PC-3 (cell line): ENCODE results near the gene USP15. TPM values are rescaled to one million over a fixed set of nuclear protein-coding genes. Genes with fewer than 3 reads are reported as not detected.

Experiments
- ATAC-seq: fragments of 200-7000 bp; cut with Tn5 transposase; 2 replicates; pipeline ENCODE4 v1.9.1; 2020; ENCODE audit warnings: mild to moderate bottlenecking, moderate library complexity
- BruUV-seq: library from RNA; stranded (reverse); fragments of 400-500 nt; replicated peaks from 2 replicates; lab custom pipeline; 2021; lab: Mats Ljungman, UMichigan
- CTCF ChIA-PET: fragments of 300-600 bp; sonication (Branson Sonifier 250); formaldehyde crosslinking; loops from one replicate; lab custom pipeline; 2022; ENCODE audit warnings: antibody characterized with exemption; lab: Charles Lee
- POLR2A ChIA-PET: fragments of 300-600 bp; sonication (Branson Sonifier 250); formaldehyde crosslinking; loops from one replicate; lab custom pipeline; 2022; ENCODE audit warnings: antibody characterized with exemption; ENCODE audit not compliant: unreplicated experiment; lab: Charles Lee
- DNase-seq: peaks from one replicate; pipeline ENCODE4 v3.0.0-alpha.2; 2015
- H2AFZ ChIP-seq: fragments of 300-600 bp; sonication (generic); 2 replicates; pipeline ENCODE4 v1.6.0; 2016; ENCODE audit warnings: antibody characterized with exemption, low read length
- H3F3A ChIP-seq: fragments of 300-600 bp; sonication (generic); one replicate; pipeline ENCODE4 v1.6.0; 2017; ENCODE audit warnings: antibody characterized with exemption, low read length, control low read depth, mild to moderate bottlenecking; ENCODE audit not compliant: unreplicated experiment
- H3K27ac ChIP-seq: fragments of 300-600 bp; sonication (generic); 2 replicates; pipeline ENCODE4 v1.5.1; 2016; ENCODE audit warnings: mild to moderate bottlenecking, low read length
- H3K27me3 ChIP-seq: fragments of 300-600 bp; sonication (generic); 2 replicates; pipeline ENCODE4 v1.6.1; 2016; ENCODE audit warnings: low read length, mixed read lengths
- H3K36me3 ChIP-seq: fragments of 300-600 bp; sonication (generic); 2 replicates; pipeline ENCODE4 v1.6.1; 2016; ENCODE audit warnings: low read depth, mixed run types, low read length, mixed read lengths
- H3K4me1 ChIP-seq: fragments of 300-600 bp; sonication (generic); 2 replicates; pipeline ENCODE4 v1.5.1; 2016; ENCODE audit warnings: low read length; ENCODE audit not compliant: insufficient read depth
- H3K4me2 ChIP-seq: fragments of 300-600 bp; sonication (generic); 2 replicates; pipeline ENCODE4 v1.6.0; 2016; ENCODE audit warnings: low read length
- H3K4me3 ChIP-seq: fragments of 300-600 bp; sonication (generic); 2 replicates; pipeline ENCODE4 v1.5.1; 2016; ENCODE audit warnings: mild to moderate bottlenecking, low read length, mixed read lengths
- H3K79me2 ChIP-seq: fragments of 300-600 bp; sonication (generic); 2 replicates; pipeline ENCODE4 v1.6.1; 2017; ENCODE audit warnings: low read length, mixed read lengths
- H3K9ac ChIP-seq: fragments of 300-600 bp; sonication (generic); 2 replicates; pipeline ENCODE4 v1.6.0; 2016; ENCODE audit warnings: mild to moderate bottlenecking, low read length
- H3K9me2 ChIP-seq: fragments of 300-600 bp; sonication (generic); replicated peaks from 2 replicates; pipeline ENCODE4 v1.6.1; 2016; ENCODE audit warnings: mixed run types, low read length, mixed read lengths
- H3K9me3 ChIP-seq: fragments of 300-600 bp; sonication (generic); 2 replicates; pipeline ENCODE4 v1.6.1; 2016; ENCODE audit warnings: low read length, mixed read lengths
- H4K20me1 ChIP-seq: fragments of 300-600 bp; sonication (generic); 2 replicates; pipeline ENCODE4 v1.6.1; 2016; ENCODE audit warnings: low read length, mixed read lengths
- EZH2 ChIP-seq: fragments of 300-600 bp; sonication (generic); IDR thresholded peaks from one replicate; pipeline ENCODE4 v1.6.1; 2017; ENCODE audit warnings: antibody characterized with exemption, mild to moderate bottlenecking, low read length; ENCODE audit not compliant: unreplicated experiment
- EZH2phosphoT487 ChIP-seq: fragments of 300-600 bp; sonication (generic); IDR thresholded peaks from 2 replicates; pipeline ENCODE4 v1.6.1; 2018; ENCODE audit warnings: mild to moderate bottlenecking, antibody characterized with exemption, low read length, borderline replicate concordance
- intact Hi-C: fragments of 100-400 bp; cut with micrococcal nuclease; formaldehyde crosslinking; loops from 2 replicates; pipeline ENCODE4 v1.9.0; 2023
- total RNA-seq: library from RNA; depleted of rRNA; stranded (reverse); fragments of >200 nt; gene quantifications from 2 replicates; pipeline ENCODE4 v1.2.3, GENCODE V29; 2014
- TF ChIP-seq, protein P1 (sequence below): fragments of 300-600 bp; sonication (generic); conservative IDR thresholded peaks from 2 replicates; pipeline ENCODE4 v1.5.1; 2017; ENCODE audit warnings: antibody characterized with exemption, low read depth, mild to moderate bottlenecking, low read length

USP15 gene
- total RNA-seq, 1 experiment from 2014 or later = 46.1 TPM

DNA sequence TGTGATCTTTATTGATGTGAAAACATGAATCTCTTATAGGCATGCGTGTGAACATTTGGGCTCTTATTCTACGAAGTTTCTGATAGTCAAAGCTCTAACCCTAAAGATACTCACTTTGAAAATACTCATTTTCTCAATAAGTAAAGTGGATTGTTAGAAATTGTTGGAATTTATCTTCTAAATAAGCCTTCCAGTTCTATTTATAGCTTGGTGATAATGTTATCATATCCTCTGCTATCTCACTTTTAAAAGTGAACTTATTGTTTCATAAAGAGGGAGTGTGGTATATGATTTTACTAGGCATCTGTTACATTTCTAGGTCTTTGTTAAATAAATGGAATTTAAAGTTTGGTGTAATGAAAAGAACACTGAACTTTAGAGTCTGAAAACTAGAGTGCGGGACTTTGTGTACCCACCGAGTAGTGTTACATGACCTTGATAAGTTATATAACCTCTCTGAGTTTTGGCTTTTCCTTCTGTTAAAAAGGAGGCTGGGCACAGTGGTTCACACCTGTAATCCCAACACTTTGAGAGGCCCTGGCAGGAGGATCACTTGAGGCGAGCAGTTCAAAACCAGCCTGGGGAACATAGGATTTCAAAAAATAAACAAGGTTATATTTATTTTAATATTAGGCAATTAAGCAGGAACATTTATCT, 13.6 kb downstream of the USP15 start:
- intact Hi-C loops = no loop called here
- H3K4me2 ChIP-seq = no peak overlapping the region
- H2AFZ ChIP-seq = no peak overlapping the region
- no peak for TF ChIP-seq EZH2phosphoT487
- TF ChIP-seq, protein P1, sequence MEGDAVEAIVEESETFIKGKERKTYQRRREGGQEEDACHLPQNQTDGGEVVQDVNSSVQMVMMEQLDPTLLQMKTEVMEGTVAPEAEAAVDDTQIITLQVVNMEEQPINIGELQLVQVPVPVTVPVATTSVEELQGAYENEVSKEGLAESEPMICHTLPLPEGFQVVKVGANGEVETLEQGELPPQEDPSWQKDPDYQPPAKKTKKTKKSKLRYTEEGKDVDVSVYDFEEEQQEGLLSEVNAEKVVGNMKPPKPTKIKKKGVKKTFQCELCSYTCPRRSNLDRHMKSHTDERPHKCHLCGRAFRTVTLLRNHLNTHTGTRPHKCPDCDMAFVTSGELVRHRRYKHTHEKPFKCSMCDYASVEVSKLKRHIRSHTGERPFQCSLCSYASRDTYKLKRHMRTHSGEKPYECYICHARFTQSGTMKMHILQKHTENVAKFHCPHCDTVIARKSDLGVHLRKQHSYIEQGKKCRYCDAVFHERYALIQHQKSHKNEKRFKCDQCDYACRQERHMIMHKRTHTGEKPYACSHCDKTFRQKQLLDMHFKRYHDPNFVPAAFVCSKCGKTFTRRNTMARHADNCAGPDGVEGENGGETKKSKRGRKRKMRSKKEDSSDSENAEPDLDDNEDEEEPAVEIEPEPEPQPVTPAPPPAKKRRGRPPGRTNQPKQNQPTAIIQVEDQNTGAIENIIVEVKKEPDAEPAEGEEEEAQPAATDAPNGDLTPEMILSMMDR = no peak
- TF ChIP-seq EZH2 = no peak
- H3K9me2 ChIP-seq = no peaks in the 10 kb centered on the region
- H3K79me2 ChIP-seq = peaks cover 100% of the 10 kb centered on the region
- ChIA-PET CTCF (no interaction called here), POLR2A (interaction anchor here (0.6 kb wide), 1 partner anchor 11 kb away, joined by 3 read pairs; no protein-coding TSS in a partner anchor)
- H3K9ac ChIP-seq = no peak overlapping the region
- peaks cover 61% of the 10 kb centered on the region for H4K20me1 ChIP-seq
- ATAC-seq (no peak), DNase-seq (no peak)
- no peaks in the 10 kb centered on the region for H3K27me3 ChIP-seq
- no peaks in the 10 kb centered on the region for H3K9me3 ChIP-seq
- H3K4me3 ChIP-seq = no peak overlapping the region
- H3K4me1 ChIP-seq = peaks cover 20% of the 10 kb centered on the region
- BruUV-seq = no TSS peak
- H3K36me3 ChIP-seq = 0 out of 2 replicates have a peak, but pooled peaks cover under 1% of the 10 kb centered on the region
- H3K27ac ChIP-seq = no peak overlapping the region
- H3F3A ChIP-seq = no peaks in the 10 kb centered on the region

DNA sequence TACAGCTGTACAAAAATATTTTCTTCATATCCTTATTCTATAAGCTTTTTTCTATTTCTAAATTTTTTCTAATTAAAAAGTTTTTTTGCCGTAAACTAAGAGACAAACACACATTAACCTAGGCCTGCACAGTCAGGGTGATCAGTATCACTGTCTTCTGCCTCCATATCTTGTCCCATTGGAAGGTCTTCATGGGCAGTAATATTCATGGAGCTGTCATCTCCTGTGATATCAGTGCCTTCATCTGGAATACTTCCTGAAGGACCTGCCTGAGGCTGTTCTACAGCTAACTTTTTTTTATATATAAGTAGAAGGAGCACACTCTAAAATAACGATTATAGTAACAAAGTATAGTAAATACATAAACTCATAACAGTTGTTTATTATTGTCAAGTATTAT, 17.8 kb downstream of the USP15 start:
- POLR2A ChIA-PET = no interaction called here
- CTCF ChIA-PET = no interaction called here

GRCh38 chr12:62279058-62279457, 18.9 kb downstream of the USP15 start:
- ChIA-PET POLR2A (no interaction called here), CTCF (no interaction called here)
- H3K27ac ChIP-seq = no peak overlapping the region
- no peaks in the 10 kb centered on the region for H3K9me2 ChIP-seq
- H3K9me3 ChIP-seq = no peaks in the 10 kb centered on the region
- no TSS peak for BruUV-seq
- DNase-seq (no peak), ATAC-seq (no peak)
- H3K9ac ChIP-seq = no peak overlapping the region
- no peaks in the 10 kb centered on the region for H3K27me3 ChIP-seq
- intact Hi-C loops = no loop called here
- H4K20me1 ChIP-seq = peaks cover 29% of the 10 kb centered on the region
- H3K4me3 ChIP-seq = no peak overlapping the region
- no peak overlapping the region for H3K4me2 ChIP-seq
- TF ChIP-seq EZH2phosphoT487 (no peak), EZH2 (no peak)
- TF ChIP-seq, protein P1 = no peak
- H3K79me2 ChIP-seq = peaks cover 99% of the 10 kb centered on the region
- H3K4me1 ChIP-seq = peaks cover 13% of the 10 kb centered on the region
- H3F3A ChIP-seq = no peaks in the 10 kb centered on the region
- H2AFZ ChIP-seq = no peak overlapping the region
- 0 out of 2 replicates have a peak, but pooled peaks cover 5% of the 10 kb centered on the region for H3K36me3 ChIP-seq

More for the DNA sequence above, 17.8 kb downstream of the USP15 start:
- Histone ChIP-seq H3K4me1 (peaks cover 13% of the 10 kb centered on the region), H3K79me2 (peaks cover 99% of the 10 kb centered on the region), H3K27ac (no peak overlapping the region), H2AFZ (no peak overlapping the region), H3K36me3 (0 out of 2 replicates have a peak, but pooled peaks cover 5% of the 10 kb centered on the region), H3K27me3 (no peaks in the 10 kb centered on the region), H3K9me3 (no peaks in the 10 kb centered on the region), H3F3A (no peaks in the 10 kb centered on the region), H3K9me2 (no peaks in the 10 kb centered on the region), H4K20me1 (peaks cover 37% of the 10 kb centered on the region), H3K4me3 (no peak overlapping the region), H3K9ac (no peak overlapping the region), H3K4me2 (no peak overlapping the region)
- intact Hi-C loops = no loop called here
- ATAC-seq (no peak), DNase-seq (no peak)
- BruUV-seq = no TSS peak
- TF ChIP-seq, protein P1 = no peak
- TF ChIP-seq EZH2 = no peak
- TF ChIP-seq EZH2phosphoT487 = no peak
